Neural crest cell (in vitro differentiated cells): Measurements from ENCODE around the gene INPP4B. TPM values are rescaled to one million over a fixed set of nuclear protein-coding genes. Genes with fewer than 3 reads are reported as not detected.
A peak's percentile ranks its signal among the peaks of the same experiment; 100 is the strongest.

Experiments
- DNase-seq: peaks from one replicate; pipeline ENCODE4 v3.0.0; 2021; ENCODE audit warnings: low read depth, mixed read lengths, low spot score
- H3K27ac Mint-ChIP-seq: one replicate; pipeline ENCODE4 v1.8.0; 2021; ENCODE audit warnings: mild to moderate bottlenecking, mixed read lengths; ENCODE audit not compliant: unreplicated experiment
- H3K27me3 Mint-ChIP-seq: 2 replicates; pipeline ENCODE4 v1.8.0; 2021; ENCODE audit warnings: low read depth, mild to moderate bottlenecking, mixed read lengths
- H3K36me3 Mint-ChIP-seq: 2 replicates; pipeline ENCODE4 v1.8.0; 2021; ENCODE audit warnings: low read depth, mild to moderate bottlenecking, mixed read lengths
- H3K4me1 Mint-ChIP-seq: 2 replicates; pipeline ENCODE4 v1.8.0; 2021; ENCODE audit warnings: mixed read lengths
- H3K4me3 Mint-ChIP-seq: one replicate; pipeline ENCODE4 v1.8.0; 2021; ENCODE audit warnings: mild to moderate bottlenecking, mixed read lengths
- H3K9me3 Mint-ChIP-seq: 2 replicates; pipeline ENCODE4 v1.8.0; 2021; ENCODE audit warnings: mixed read lengths
- CTCF ChIP-seq: fragments of 200-600 bp; sonication (generic); conservative IDR thresholded peaks from 2 replicates; pipeline ENCODE4 v1.5.0; 2021; ENCODE audit warnings: antibody characterized with exemption, mild to moderate bottlenecking
- total RNA-seq: library from RNA; stranded (reverse); gene quantifications from 2 replicates; pipeline ENCODE4 v1.2.1, GENCODE V29; 2021

INPP4B gene
- total RNA-seq, 1 donor from 2014 or later: 7.3 TPM

- Mint-ChIP-seq H3K9me3 (peaks cover 2% of the 10 kb centered on the region), H3K4me1 (no peaks in the 10 kb centered on the region), H3K4me3 (no peak overlapping the region), H3K27ac (no peak overlapping the region), H3K27me3 (no peaks in the 10 kb centered on the region), H3K36me3 (no peaks in the 10 kb centered on the region)
- no peak for DNase-seq
- TF ChIP-seq CTCF: no peak
These were observed 459.7 kb downstream of the INPP4B start for GRCh38 chr4:142386449-142386848.

DNA sequence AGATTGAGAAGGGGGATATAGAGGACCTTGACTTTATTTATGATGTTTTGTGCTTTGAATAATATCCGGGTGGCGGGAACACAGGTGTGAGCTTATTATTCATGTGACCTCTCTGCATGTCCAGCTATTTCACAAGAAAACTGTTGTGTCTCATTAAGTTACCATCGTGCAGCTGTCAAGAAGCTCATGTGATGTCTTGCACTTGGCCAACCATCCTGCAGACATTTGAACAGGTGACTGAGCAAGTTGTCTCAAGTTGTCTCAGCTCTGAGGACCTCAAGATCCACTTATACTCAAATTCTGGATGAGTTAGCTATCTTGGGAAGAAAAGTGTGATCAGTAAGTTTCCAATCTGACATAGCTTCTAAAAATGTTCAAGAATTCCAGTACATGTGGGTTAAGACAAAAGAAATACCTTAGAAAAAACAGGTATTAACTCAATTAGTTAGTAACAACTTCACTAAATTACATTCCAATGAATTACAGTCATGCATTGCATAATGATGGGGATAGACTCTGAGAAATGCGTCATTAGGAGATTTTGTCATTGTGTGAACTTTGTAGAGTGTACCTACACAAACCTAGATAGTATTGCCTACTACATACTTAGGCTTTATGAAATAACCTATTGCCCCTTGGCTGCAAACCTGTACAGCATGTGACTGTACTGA lies 462.2 kb downstream of the INPP4B start:
- no peak for DNase-seq
- Mint-ChIP-seq H3K36me3 (no peaks in the 10 kb centered on the region), H3K27ac (no peak overlapping the region), H3K27me3 (no peaks in the 10 kb centered on the region), H3K9me3 (peaks cover 2% of the 10 kb centered on the region), H3K4me1 (peaks cover 14% of the 10 kb centered on the region), H3K4me3 (no peak overlapping the region)
- no peak for TF ChIP-seq CTCF

DNA sequence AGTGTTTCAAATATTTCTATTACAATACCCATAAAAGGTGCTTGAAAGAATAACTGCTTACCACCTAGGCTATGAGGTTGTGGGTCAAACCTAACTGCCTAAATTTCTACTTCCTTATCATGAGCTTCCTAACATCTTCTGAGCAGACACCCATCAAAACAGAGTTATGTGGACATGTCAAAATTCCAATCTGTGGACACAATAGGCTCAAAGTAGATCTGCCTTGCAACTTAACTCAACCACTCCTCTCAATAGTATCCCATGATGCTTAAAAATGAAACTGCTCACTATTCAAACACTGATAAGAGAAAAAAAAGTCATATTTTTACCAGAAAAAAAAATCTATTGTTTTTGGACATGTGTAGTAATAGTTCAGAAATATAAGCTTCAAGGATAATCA lies 462.7 kb downstream of the INPP4B start:
- no peak for TF ChIP-seq CTCF
- no peaks in the 10 kb centered on the region for H3K36me3 Mint-ChIP-seq
- no peak for DNase-seq
- peaks cover 2% of the 10 kb centered on the region for H3K9me3 Mint-ChIP-seq
- no peaks in the 10 kb centered on the region for H3K27me3 Mint-ChIP-seq
- peaks cover 15% of the 10 kb centered on the region for H3K4me1 Mint-ChIP-seq
- no peak overlapping the region for H3K4me3 Mint-ChIP-seq
- H3K27ac Mint-ChIP-seq: no peak overlapping the region

DNA sequence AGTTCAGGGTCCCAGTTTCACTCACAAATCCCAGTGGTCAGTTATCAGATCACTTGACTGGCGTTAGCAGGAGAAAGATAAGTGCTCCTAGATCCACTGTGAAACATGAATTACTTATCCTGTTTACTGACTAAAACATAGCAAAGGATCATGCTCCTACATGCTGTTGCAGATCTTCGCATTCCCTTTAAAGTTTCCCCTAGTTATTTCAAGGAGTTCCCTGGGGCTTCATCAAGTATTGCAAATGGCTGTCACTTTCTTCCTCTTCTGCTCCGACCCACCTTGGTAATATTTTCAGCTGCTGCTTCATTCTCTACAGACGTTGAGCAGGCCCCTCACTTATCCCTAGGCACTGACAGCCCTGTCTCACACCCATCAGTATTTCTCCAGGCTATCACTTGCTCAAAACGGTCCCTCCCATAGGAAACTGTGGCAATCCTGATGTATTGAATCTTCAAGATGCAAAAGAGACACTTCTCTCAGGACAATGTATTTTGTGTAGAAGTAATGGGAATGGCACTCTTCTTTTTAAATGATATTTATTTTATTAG lies 466.0 kb downstream of the INPP4B start:
- Mint-ChIP-seq H3K4me1 (peaks cover 22% of the 10 kb centered on the region), H3K36me3 (no peaks in the 10 kb centered on the region), H3K27me3 (no peaks in the 10 kb centered on the region), H3K27ac (no peak overlapping the region), H3K9me3 (no peaks in the 10 kb centered on the region), H3K4me3 (no peak overlapping the region)
- TF ChIP-seq CTCF: no peak
- no peak for DNase-seq

DNA sequence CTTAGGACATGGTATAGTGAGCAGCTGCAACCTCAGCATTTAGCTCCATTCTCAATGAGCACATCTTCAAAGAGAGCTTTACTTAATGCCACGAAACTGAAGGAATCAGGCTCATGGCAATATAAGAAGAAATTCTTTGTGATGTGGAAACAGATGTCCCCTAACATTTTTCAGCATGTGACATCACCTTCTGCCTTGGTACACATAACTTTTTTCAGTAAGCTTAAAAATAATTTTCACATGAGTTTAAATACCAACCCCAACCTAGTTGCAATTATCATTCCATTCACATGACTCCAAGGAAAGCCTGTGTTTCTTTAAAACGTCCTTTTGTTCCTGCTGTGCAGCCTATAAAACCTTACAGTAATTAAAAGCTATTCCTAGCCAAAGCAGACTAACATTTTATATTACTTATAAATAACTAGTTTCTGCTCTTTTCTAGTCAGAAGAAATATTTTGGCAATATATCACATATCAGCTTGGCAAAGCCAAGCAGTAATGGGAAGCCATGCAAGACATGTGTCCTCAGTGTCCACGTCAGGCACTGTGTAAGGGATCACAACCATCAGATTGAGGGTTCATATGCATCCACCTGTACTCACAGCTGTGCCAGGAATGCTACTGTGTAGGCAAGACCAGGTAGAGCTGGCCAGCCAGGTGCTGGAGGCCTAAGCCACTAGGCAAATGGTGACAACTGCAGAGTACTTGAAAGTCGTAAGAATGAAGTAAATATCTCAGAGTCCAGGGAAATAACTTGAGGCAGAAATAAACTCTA lies 466.6 kb downstream of the INPP4B start:
- no peak overlapping the region for H3K4me3 Mint-ChIP-seq
- no peaks in the 10 kb centered on the region for H3K27me3 Mint-ChIP-seq
- no peaks in the 10 kb centered on the region for H3K36me3 Mint-ChIP-seq
- peaks cover 26% of the 10 kb centered on the region for H3K4me1 Mint-ChIP-seq
- peak overlapping the region; percentile 88 for H3K27ac Mint-ChIP-seq
- DNase-seq: no peak
- no peaks in the 10 kb centered on the region for H3K9me3 Mint-ChIP-seq
- TF ChIP-seq CTCF: no peak
